PC-3 (cell line): ENCODE data around the gene TNKS1BP1. TPM values are rescaled to one million over a fixed set of nuclear protein-coding genes. Genes with fewer than 3 reads are reported as not detected.

Experiments used
- ATAC-seq: fragments of 200-7000 bp; cut with Tn5 transposase; 2 replicates; pipeline ENCODE4 v1.9.1; 2020; ENCODE audit warnings: mild to moderate bottlenecking, moderate library complexity
- BruUV-seq: library from RNA; stranded (reverse); fragments of 400-500 nt; replicated peaks from 2 replicates; lab custom pipeline; 2021; lab: Mats Ljungman, UMichigan
- CTCF ChIA-PET: fragments of 300-600 bp; sonication (Branson Sonifier 250); formaldehyde crosslinking; loops from one replicate; lab custom pipeline; 2022; ENCODE audit warnings: antibody characterized with exemption; lab: Charles Lee
- POLR2A ChIA-PET: fragments of 300-600 bp; sonication (Branson Sonifier 250); formaldehyde crosslinking; loops from one replicate; lab custom pipeline; 2022; ENCODE audit warnings: antibody characterized with exemption; ENCODE audit not compliant: unreplicated experiment; lab: Charles Lee
- DNase-seq: peaks from one replicate; pipeline ENCODE4 v3.0.0-alpha.2; 2015
- H2AFZ ChIP-seq: fragments of 300-600 bp; sonication (generic); 2 replicates; pipeline ENCODE4 v1.6.0; 2016; ENCODE audit warnings: antibody characterized with exemption, low read length
- H3F3A ChIP-seq: fragments of 300-600 bp; sonication (generic); one replicate; pipeline ENCODE4 v1.6.0; 2017; ENCODE audit warnings: antibody characterized with exemption, low read length, control low read depth, mild to moderate bottlenecking; ENCODE audit not compliant: unreplicated experiment
- H3K27ac ChIP-seq: fragments of 300-600 bp; sonication (generic); 2 replicates; pipeline ENCODE4 v1.5.1; 2016; ENCODE audit warnings: mild to moderate bottlenecking, low read length
- H3K27me3 ChIP-seq: fragments of 300-600 bp; sonication (generic); 2 replicates; pipeline ENCODE4 v1.6.1; 2016; ENCODE audit warnings: low read length, mixed read lengths
- H3K36me3 ChIP-seq: fragments of 300-600 bp; sonication (generic); 2 replicates; pipeline ENCODE4 v1.6.1; 2016; ENCODE audit warnings: low read depth, mixed run types, low read length, mixed read lengths
- H3K4me1 ChIP-seq: fragments of 300-600 bp; sonication (generic); 2 replicates; pipeline ENCODE4 v1.5.1; 2016; ENCODE audit warnings: low read length; ENCODE audit not compliant: insufficient read depth
- H3K4me2 ChIP-seq: fragments of 300-600 bp; sonication (generic); 2 replicates; pipeline ENCODE4 v1.6.0; 2016; ENCODE audit warnings: low read length
- H3K4me3 ChIP-seq: fragments of 300-600 bp; sonication (generic); 2 replicates; pipeline ENCODE4 v1.5.1; 2016; ENCODE audit warnings: mild to moderate bottlenecking, low read length, mixed read lengths
- H3K79me2 ChIP-seq: fragments of 300-600 bp; sonication (generic); 2 replicates; pipeline ENCODE4 v1.6.1; 2017; ENCODE audit warnings: low read length, mixed read lengths
- H3K9ac ChIP-seq: fragments of 300-600 bp; sonication (generic); 2 replicates; pipeline ENCODE4 v1.6.0; 2016; ENCODE audit warnings: mild to moderate bottlenecking, low read length
- H3K9me2 ChIP-seq: fragments of 300-600 bp; sonication (generic); replicated peaks from 2 replicates; pipeline ENCODE4 v1.6.1; 2016; ENCODE audit warnings: mixed run types, low read length, mixed read lengths
- H3K9me3 ChIP-seq: fragments of 300-600 bp; sonication (generic); 2 replicates; pipeline ENCODE4 v1.6.1; 2016; ENCODE audit warnings: low read length, mixed read lengths
- H4K20me1 ChIP-seq: fragments of 300-600 bp; sonication (generic); 2 replicates; pipeline ENCODE4 v1.6.1; 2016; ENCODE audit warnings: low read length, mixed read lengths
- CTCF ChIP-seq: fragments of 300-600 bp; sonication (generic); conservative IDR thresholded peaks from 2 replicates; pipeline ENCODE4 v1.5.1; 2017; ENCODE audit warnings: antibody characterized with exemption, low read depth, mild to moderate bottlenecking, low read length
- EZH2 ChIP-seq: fragments of 300-600 bp; sonication (generic); IDR thresholded peaks from one replicate; pipeline ENCODE4 v1.6.1; 2017; ENCODE audit warnings: antibody characterized with exemption, mild to moderate bottlenecking, low read length; ENCODE audit not compliant: unreplicated experiment
- EZH2phosphoT487 ChIP-seq: fragments of 300-600 bp; sonication (generic); IDR thresholded peaks from 2 replicates; pipeline ENCODE4 v1.6.1; 2018; ENCODE audit warnings: mild to moderate bottlenecking, antibody characterized with exemption, low read length, borderline replicate concordance
- intact Hi-C: fragments of 100-400 bp; cut with micrococcal nuclease; formaldehyde crosslinking; loops from 2 replicates; pipeline ENCODE4 v1.9.0; 2023
- total RNA-seq: library from RNA; depleted of rRNA; stranded (reverse); fragments of >200 nt; gene quantifications from 2 replicates; pipeline ENCODE4 v1.2.3, GENCODE V29; 2014

Gene TNKS1BP1
- total RNA-seq, 1 experiment from 2014 or later = 89.6 TPM

- CTCF ChIA-PET = no interaction called here
- POLR2A ChIA-PET = no interaction called here
- ATAC-seq = no peak
- Histone ChIP-seq H4K20me1 (peaks cover 5% of the 10 kb centered on the region; the same call in 1 of the 2 replicates), H3K4me3 (no peak overlapping the region), H2AFZ (no peak overlapping the region), H3K9ac (no peak overlapping the region), H3K27me3 (no peaks in the 10 kb centered on the region), H3K79me2 (peaks cover 16% of the 10 kb centered on the region), H3K9me3 (no peaks in the 10 kb centered on the region), H3K4me2 (no peak overlapping the region), H3K9me2 (no peaks in the 10 kb centered on the region), H3F3A (no peaks in the 10 kb centered on the region), H3K4me1 (peaks cover 16% of the 10 kb centered on the region), H3K36me3 (peaks cover 46% of the 10 kb centered on the region), H3K27ac (no peak overlapping the region)
- intact Hi-C loops = no loop called here
- no TSS peak for BruUV-seq
- no peak for TF ChIP-seq EZH2
- no peak for TF ChIP-seq CTCF
- TF ChIP-seq EZH2phosphoT487 = no peak
- no peak for DNase-seq
Observed at GRCh38 chr11:57315491-57315890, 9.3 kb downstream of the TNKS1BP1 start.

- Histone ChIP-seq H3K36me3 (peaks cover 53% of the 10 kb centered on the region), H3F3A (no peaks in the 10 kb centered on the region), H3K9me2 (no peaks in the 10 kb centered on the region), H4K20me1 (no peaks in the 10 kb centered on the region), H3K4me2 (no peak overlapping the region), H3K27me3 (no peaks in the 10 kb centered on the region), H3K4me1 (peaks cover 25% of the 10 kb centered on the region), H3K27ac (no peak overlapping the region), H3K9me3 (no peaks in the 10 kb centered on the region), H2AFZ (no peak overlapping the region), H3K4me3 (no peak overlapping the region), H3K79me2 (peaks cover 21% of the 10 kb centered on the region), H3K9ac (no peak overlapping the region)
- CTCF ChIA-PET = no interaction called here
- DNase-seq (no peak), ATAC-seq (no peak)
- POLR2A ChIA-PET = no interaction called here
- TF ChIP-seq EZH2 (no peak), EZH2phosphoT487 (no peak), CTCF (no peak)
- intact Hi-C loops = no loop called here
- no TSS peak for BruUV-seq
Observed at GRCh38 chr11:57314221-57314973, 10.4 kb downstream of the TNKS1BP1 start.

GRCh38 chr11:57313788-57314135 is 11.0 kb downstream of the TNKS1BP1 start:
- H3F3A ChIP-seq = no peaks in the 10 kb centered on the region
- ChIA-PET CTCF (no interaction called here), POLR2A (no interaction called here)
- no TSS peak for BruUV-seq
- H3K27ac ChIP-seq = no peak overlapping the region
- TF ChIP-seq EZH2phosphoT487 = no peak
- no peak for TF ChIP-seq CTCF
- H3K79me2 ChIP-seq = peaks cover 27% of the 10 kb centered on the region
- H3K9me2 ChIP-seq = no peaks in the 10 kb centered on the region
- H3K36me3 ChIP-seq = peaks cover 55% of the 10 kb centered on the region
- intact Hi-C loops = no loop called here
- no peak overlapping the region for H2AFZ ChIP-seq
- H4K20me1 ChIP-seq = no peaks in the 10 kb centered on the region
- DNase-seq (no peak), ATAC-seq (no peak)
- H3K4me2 ChIP-seq = no peak overlapping the region
- no peaks in the 10 kb centered on the region for H3K9me3 ChIP-seq
- H3K27me3 ChIP-seq = no peaks in the 10 kb centered on the region
- H3K9ac ChIP-seq = no peak overlapping the region
- H3K4me3 ChIP-seq = no peak overlapping the region
- H3K4me1 ChIP-seq = peaks cover 32% of the 10 kb centered on the region
